HG02798 (cell line): ENCODE data around the gene CNTN6.

Experiments
- ATAC-seq: cut with Tn5 transposase; IDR thresholded peaks from one replicate; pipeline ENCODE4 v1.9.1; 2021; ENCODE audit warnings: mild to moderate bottlenecking; ENCODE audit not compliant: unreplicated experiment, poor library complexity

CNTN6 gene

GRCh38 chr3:1171320-1171719 is 78.5 kb downstream of the CNTN6 start:
- ATAC-seq: no peak

GRCh38 chr3:1172644-1173043 is 79.8 kb downstream of the CNTN6 start:
- ATAC-seq: no peak

GRCh38 chr3:1179146-1179545 is 86.3 kb downstream of the CNTN6 start:
- no peak for ATAC-seq

- no peak for ATAC-seq
Observed at GRCh38 chr3:1183320-1184048, 90.7 kb downstream of the CNTN6 start.

GRCh38 chr3:1190569-1190968 is 97.7 kb downstream of the CNTN6 start:
- no peak for ATAC-seq

- no peak for ATAC-seq
Observed at GRCh38 chr3:1191026-1191425, 98.2 kb downstream of the CNTN6 start.

GRCh38 chr3:1195947-1196346 is 103.1 kb downstream of the CNTN6 start:
- no peak for ATAC-seq

- ATAC-seq: no peak
Observed at GRCh38 chr3:1197051-1197450, 104.2 kb downstream of the CNTN6 start.

GRCh38 chr3:1200371-1200770 is 107.5 kb downstream of the CNTN6 start:
- ATAC-seq: no peak

GRCh38 chr3:1207904-1208303 is 115.1 kb downstream of the CNTN6 start:
- no peak for ATAC-seq

- no peak for ATAC-seq
Observed at GRCh38 chr3:1214933-1215332, 122.1 kb downstream of the CNTN6 start.

- no peak for ATAC-seq
Observed at GRCh38 chr3:1216856-1217255, 124.0 kb downstream of the CNTN6 start.

- ATAC-seq: no peak
Observed at GRCh38 chr3:1227111-1227510, 134.3 kb downstream of the CNTN6 start.

- ATAC-seq: no peak
Observed at GRCh38 chr3:1228289-1228688, 135.5 kb downstream of the CNTN6 start.

- no peak for ATAC-seq
Observed at GRCh38 chr3:1230920-1231319, 138.1 kb downstream of the CNTN6 start.

GRCh38 chr3:1232276-1232675 is 139.5 kb downstream of the CNTN6 start:
- no peak for ATAC-seq

GRCh38 chr3:1235526-1236120 is 142.8 kb downstream of the CNTN6 start:
- ATAC-seq: no peak

GRCh38 chr3:1251282-1252060 is 158.6 kb downstream of the CNTN6 start:
- no peak for ATAC-seq

- ATAC-seq: no peak
Observed at GRCh38 chr3:1252061-1252430, 159.2 kb downstream of the CNTN6 start.

- ATAC-seq: no peak
Observed at GRCh38 chr3:1262246-1262645, 169.4 kb downstream of the CNTN6 start.

GRCh38 chr3:1263121-1263520 is 170.3 kb downstream of the CNTN6 start:
- ATAC-seq: no peak
